GM12865 (cell line): ENCODE measurements around the gene TNS3.

Source experiments
- DNase-seq: peaks from one replicate; pipeline ENCODE4 v3.0.0; 2010; ENCODE audit warnings: low read depth
- H3K4me3 ChIP-seq: 2 replicates; pipeline ENCODE4 v1.5.1; 2011; ENCODE audit warnings: mild to moderate bottlenecking, low read depth, low read length, control low read depth
- TF ChIP-seq, protein P1 (sequence below): IDR thresholded peaks from 2 replicates; pipeline ENCODE4 v1.5.1; 2011; ENCODE audit warnings: low read length, control low read depth, low read depth, inconsistent platforms; ENCODE audit not compliant: insufficient read depth; ENCODE audit errors: missing control alignments

TNS3 gene

DNA sequence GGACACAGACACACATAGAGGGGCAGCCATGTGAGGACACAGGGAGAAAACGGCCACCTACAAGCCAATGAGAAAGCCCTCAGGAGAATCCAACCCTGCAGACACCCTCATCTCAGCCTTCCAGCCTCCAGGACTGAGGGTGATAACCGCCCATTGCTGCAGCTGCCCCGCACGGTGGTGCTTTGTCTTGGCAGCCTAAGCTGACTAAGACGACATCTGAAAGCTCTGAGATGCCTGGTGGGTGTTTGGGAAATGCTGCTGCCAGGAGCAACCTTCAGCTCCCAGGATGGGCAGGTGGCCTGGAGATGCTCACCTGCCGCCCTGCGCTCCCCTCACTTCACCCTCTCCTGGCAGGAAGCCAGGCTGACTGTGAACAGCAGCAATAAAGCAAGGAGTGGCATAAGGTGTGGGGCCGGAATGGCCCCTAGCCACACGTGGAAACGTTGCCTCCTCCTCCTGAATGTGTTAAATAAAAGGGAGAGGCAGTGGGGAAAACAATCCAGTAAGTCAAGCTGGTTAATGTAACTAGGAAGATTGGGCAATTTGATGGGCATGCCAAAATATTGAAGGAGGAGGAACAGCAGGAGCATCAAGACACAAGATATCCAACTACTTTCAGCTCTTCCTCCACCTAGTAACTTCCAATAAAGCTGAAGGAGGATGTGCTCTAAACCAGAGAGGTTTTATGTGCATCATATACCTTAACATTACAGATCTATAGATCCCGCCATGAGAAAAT, 121.5 kb downstream of the TNS3 start:
- TF ChIP-seq, protein P1, sequence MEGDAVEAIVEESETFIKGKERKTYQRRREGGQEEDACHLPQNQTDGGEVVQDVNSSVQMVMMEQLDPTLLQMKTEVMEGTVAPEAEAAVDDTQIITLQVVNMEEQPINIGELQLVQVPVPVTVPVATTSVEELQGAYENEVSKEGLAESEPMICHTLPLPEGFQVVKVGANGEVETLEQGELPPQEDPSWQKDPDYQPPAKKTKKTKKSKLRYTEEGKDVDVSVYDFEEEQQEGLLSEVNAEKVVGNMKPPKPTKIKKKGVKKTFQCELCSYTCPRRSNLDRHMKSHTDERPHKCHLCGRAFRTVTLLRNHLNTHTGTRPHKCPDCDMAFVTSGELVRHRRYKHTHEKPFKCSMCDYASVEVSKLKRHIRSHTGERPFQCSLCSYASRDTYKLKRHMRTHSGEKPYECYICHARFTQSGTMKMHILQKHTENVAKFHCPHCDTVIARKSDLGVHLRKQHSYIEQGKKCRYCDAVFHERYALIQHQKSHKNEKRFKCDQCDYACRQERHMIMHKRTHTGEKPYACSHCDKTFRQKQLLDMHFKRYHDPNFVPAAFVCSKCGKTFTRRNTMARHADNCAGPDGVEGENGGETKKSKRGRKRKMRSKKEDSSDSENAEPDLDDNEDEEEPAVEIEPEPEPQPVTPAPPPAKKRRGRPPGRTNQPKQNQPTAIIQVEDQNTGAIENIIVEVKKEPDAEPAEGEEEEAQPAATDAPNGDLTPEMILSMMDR, result no peak
- no peak overlapping the region for H3K4me3 ChIP-seq
- DNase-seq, result no peak

DNA sequence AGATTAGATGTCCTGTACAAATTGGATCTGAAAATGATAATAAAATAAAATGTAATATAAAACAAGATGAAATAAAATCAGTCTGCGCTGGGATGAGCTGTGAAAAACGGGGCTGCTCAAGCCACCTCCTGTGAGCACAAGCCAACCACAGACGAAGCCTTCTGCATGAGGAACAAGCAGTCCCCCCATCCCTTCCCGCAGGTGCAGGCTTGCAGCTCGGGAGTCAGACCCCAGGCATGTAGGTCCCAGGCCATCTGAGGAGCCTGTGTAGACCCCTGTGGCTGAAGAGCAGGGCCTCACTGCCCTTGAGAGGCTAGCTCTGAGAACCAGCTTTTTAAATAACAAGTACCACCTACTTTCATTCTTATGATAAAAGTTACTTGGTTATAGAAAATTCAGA, 123.4 kb downstream of the TNS3 start:
- no peak overlapping the region for H3K4me3 ChIP-seq
- no peak for DNase-seq
- TF ChIP-seq, protein P1, result no peak

DNA sequence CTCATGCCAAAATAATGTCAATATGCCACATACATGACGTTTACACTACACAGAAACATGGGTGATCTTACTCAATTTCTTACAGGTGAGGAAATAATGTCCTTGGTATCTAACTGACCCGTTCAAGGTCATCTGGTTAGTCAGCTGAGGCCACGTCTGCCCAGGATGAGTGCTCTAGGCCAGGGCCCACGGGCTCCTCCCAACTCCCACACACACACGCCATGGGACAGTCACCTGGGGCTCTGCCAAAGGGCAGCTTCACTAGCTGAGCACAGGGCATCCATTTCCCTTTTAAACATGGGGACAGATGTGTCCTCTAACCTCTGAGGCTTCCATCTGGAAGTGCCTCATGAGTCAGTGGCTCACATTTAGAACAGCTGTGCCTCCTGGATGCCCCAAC, 123.9 kb downstream of the TNS3 start:
- TF ChIP-seq, protein P1, result no peak
- no peak for DNase-seq
- H3K4me3 ChIP-seq, result no peak overlapping the region

DNA sequence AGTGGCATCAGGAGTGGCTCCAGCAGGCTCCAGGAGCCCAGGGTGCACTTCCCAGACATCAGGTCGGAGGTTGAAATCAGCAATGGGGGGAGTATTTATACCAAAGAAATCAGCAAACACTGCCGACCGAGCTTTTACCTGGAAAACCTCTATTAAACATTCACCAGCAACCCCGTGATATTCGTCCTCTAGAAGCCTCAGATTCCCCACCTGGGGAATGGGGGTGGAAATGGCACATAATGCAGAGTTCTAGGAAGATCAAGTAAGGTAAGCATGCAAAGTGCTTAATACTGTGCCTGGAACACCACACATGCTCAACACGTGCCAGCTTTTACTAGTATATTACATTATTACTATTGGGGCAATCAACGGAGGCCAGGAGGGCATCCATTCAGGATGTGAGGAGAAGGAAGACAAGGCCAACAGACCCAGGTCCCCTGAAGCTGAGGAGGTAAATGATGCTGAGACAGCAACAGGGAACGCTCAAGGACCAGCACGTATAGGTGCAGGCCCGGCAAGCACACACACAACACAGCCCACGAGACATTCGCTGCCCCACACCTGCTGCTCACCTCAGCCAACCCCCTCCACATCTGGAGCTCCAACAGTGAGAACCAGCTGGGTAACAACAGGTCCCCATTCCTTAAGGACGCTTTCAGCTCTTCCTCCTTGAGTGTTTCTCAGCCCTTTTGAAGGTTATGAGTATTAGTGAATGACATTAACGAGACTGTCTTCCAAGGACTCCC, 125.5 kb downstream of the TNS3 start:
- no peak for DNase-seq
- TF ChIP-seq, protein P1, result no peak

DNA sequence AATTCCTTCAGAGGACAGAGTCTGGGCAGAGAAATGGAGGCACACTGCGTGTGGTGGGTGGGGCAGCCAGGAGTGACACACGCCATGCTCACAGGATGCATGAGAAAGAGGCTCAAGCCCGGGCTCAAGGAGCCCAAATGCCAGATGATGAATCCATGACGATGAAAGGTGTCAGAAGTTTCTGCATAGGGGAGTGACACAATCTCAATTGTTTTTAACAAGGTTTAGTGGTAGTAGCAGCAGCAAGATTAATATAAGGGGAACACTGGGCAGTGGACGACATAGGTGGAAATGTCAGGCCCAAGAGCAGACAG, 126.1 kb downstream of the TNS3 start:
- TF ChIP-seq, protein P1, result no peak
- no peak for DNase-seq
- no peak overlapping the region for H3K4me3 ChIP-seq

More for the DNA sequence above, 125.5 kb downstream of the TNS3 start:
- H3K4me3 ChIP-seq, result no peak overlapping the region

DNA sequence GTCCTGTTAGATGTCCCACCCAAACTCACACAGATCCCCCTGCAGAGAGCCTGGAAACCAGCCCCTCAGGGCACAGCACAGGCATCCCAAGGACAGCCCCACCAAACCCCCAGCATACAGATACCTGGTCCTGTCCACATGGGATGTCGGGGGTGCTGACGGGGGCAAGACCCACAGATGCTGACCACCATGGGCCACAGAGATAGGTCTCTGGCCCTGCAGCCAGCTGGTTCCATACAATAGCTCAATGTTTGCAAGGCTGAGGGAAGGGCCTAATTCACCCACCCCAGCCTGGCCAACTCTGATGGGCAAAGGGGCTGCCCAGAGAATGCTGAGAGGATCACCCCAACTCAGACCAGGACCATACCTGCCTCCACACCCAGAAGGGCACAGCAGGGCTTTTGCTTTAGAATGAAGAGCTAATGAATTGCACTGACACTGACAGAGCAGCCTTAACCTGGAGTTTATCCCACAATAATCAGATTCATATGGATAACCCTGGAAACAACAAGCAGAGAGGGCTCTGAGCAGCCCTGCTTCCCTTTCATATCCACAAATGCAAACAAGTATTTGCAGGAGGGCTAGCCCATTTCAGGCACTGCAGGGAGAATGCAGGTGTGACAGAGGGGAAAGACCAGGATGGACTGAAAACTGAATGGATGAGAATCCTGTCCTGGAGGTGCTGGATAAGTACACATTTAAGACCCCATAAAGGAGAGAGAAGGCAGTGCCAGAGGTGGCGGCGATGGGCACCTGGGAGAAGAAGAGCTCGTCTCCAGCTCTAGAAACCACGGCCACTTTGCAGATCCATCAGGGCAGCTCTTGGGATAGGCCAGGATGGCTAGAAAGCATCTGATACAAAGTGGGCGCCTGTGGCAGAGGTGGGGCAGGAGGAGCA, 126.7 kb downstream of the TNS3 start:
- no peak overlapping the region for H3K4me3 ChIP-seq
- TF ChIP-seq, protein P1, result no peak
- no peak for DNase-seq
